HL-60 (cell line): ENCODE data around the gene MPPED1.

Experiments
- DNase-seq, 2 experiments: peaks; one replicate each; pipeline ENCODE4 v3.0.0-alpha.2; 2010 to 2020; ENCODE audit warnings: low read depth in 1 of 2, low spot score in 1 of 2
- H3K27ac ChIP-seq: fragments of 250-450 bp; sonication (Bioruptor Pico); replicated peaks from 2 replicates; pipeline ENCODE4 v1.5.1; 2020; ENCODE audit warnings: mild to moderate bottlenecking, moderate library complexity
- H3K27me3 ChIP-seq: fragments of 250-450 bp; sonication (Bioruptor Pico); 2 replicates; pipeline ENCODE4 v1.5.1; 2021; ENCODE audit warnings: mild to moderate bottlenecking, moderate library complexity; ENCODE audit not compliant: insufficient read depth, poor library complexity, severe bottlenecking
- H3K4me3 ChIP-seq: replicated peaks from 2 replicates; pipeline ENCODE4 v1.5.1; 2011; ENCODE audit warnings: mild to moderate bottlenecking, control low read depth, low read length; ENCODE audit not compliant: insufficient read depth
- CTCF ChIP-seq: IDR thresholded peaks from one replicate; pipeline ENCODE4 v1.5.1; 2011; ENCODE audit warnings: low read length, control low read depth, inconsistent platforms; ENCODE audit not compliant: insufficient read depth
- GABPA ChIP-seq: IDR thresholded peaks from 2 replicates; pipeline ENCODE4 v1.6.1; 2012; ENCODE audit warnings: low read depth
- POLR2AphosphoS5 ChIP-seq: IDR thresholded peaks from 2 replicates; pipeline ENCODE4 v1.6.1; 2012; ENCODE audit warnings: low read depth
- REST ChIP-seq: IDR thresholded peaks from 2 replicates; pipeline ENCODE4 v1.6.1; 2012; ENCODE audit warnings: low read depth; ENCODE audit not compliant: insufficient replicate concordance
- SPI1 ChIP-seq: IDR thresholded peaks from 2 replicates; pipeline ENCODE4 v1.6.1; 2012; ENCODE audit warnings: low read depth, mild to moderate bottlenecking, borderline replicate concordance

The MPPED1 gene

DNA sequence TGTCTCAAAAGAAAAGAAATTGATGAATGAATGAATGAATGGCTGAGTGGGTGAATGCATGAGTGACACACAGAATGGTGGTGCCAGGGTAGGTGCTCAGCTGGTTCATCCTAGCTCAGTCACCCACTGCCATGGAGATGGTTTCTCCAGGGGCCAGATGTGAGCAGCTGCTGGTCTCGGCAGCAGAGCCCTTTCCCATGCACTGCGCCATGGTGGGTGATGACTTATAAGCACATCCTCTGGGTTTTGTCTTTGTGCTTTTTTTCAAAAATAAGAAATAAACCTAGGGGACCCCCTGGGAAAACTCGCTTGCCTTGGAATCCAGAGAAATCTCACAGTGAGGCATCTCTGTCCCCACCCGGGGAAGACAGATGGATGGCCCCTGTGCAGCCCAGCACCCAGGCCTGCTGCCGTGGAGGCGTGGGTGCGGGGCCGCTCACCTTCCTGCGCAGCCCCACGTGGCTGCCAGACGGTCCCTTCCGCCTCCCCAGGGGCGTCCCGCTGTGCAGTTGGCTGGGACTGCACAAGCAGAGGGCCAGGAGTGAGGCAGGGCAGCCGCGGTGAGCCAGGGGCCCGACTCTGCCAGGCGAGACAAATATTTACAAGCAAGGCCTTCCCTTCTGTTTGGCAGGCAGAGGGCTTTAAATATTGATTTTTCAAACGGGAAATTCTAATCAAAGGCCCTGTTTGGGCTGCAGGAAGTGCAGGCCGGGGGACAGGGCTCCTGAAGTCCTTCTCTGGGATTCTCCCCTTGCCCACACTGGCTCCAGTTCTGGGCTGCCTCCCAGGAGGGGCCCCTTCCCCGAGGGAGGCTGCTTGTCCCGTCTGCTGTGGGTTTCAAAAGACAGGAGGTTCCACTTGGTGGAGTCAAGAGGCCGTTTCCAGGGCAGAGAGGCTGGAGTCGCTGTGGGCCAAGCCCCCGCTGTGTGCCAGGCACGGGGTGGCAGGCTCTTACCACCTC is 24.3 kb downstream of the MPPED1 start:
- TF ChIP-seq REST = no peak
- TF ChIP-seq SPI1 = no peak
- no peak for TF ChIP-seq CTCF
- TF ChIP-seq GABPA = no peak
- no peak for TF ChIP-seq POLR2AphosphoS5

GRCh38 chr22:43436868-43437267 is 25.1 kb downstream of the MPPED1 start:
- H3K27ac ChIP-seq = no peak overlapping the region
- DNase-seq = no peak
- peaks cover under 1% of the 10 kb centered on the region for H3K27me3 ChIP-seq
- no peak overlapping the region for H3K4me3 ChIP-seq
- TF ChIP-seq CTCF (no peak), REST (no peak), POLR2AphosphoS5 (no peak), SPI1 (no peak), GABPA (no peak)

More for the DNA sequence above, 24.3 kb downstream of the MPPED1 start:
- no peak overlapping the region for H3K27ac ChIP-seq
- DNase-seq = no peak
- H3K4me3 ChIP-seq = no peak overlapping the region
- peaks cover 4% of the 10 kb centered on the region for H3K27me3 ChIP-seq

DNA sequence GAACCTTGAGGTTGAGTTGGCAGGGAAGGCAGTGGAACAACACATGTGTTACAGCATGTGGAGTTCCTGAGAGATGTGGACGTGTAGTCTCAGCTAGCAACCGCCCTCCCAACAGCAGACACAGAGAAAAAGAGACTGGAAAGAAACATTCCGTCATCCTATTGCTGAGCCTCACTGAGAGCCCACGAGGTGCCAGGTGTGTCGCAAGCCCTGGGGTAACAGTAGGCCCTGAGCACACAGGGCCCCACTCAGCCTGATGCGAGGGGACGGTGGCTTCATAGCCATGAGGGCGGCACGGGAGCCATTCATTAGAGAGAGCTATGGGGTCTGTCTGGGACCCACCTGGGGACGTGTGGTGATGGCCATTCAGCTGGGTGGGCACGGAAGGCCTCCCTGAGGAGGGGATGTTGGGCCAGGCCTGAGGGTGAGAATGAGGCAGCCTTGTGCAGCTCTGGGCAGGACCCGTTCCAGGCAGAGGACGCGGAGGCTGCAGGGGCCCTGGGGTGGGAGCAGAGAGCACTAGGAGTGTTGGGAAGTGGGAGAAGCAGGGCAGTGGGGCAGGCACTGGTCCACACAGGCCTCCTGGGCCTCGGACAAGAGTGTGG is 26.2 kb downstream of the MPPED1 start:
- DNase-seq = no peak
- Histone ChIP-seq H3K4me3 (no peak overlapping the region), H3K27me3 (no peaks in the 10 kb centered on the region), H3K27ac (no peak overlapping the region)
- TF ChIP-seq CTCF = no peak
- TF ChIP-seq POLR2AphosphoS5 = no peak
- no peak for TF ChIP-seq GABPA
- no peak for TF ChIP-seq REST
- no peak for TF ChIP-seq SPI1
